Measurements from ENCODE around the gene UQCRHL. TPM values are rescaled to one million over a fixed set of nuclear protein-coding genes. Genes with fewer than 3 reads are reported as not detected.

Gene UQCRHL
- total RNA-seq, 1 donor from 2014 or later: 2.0 TPM

DNA sequence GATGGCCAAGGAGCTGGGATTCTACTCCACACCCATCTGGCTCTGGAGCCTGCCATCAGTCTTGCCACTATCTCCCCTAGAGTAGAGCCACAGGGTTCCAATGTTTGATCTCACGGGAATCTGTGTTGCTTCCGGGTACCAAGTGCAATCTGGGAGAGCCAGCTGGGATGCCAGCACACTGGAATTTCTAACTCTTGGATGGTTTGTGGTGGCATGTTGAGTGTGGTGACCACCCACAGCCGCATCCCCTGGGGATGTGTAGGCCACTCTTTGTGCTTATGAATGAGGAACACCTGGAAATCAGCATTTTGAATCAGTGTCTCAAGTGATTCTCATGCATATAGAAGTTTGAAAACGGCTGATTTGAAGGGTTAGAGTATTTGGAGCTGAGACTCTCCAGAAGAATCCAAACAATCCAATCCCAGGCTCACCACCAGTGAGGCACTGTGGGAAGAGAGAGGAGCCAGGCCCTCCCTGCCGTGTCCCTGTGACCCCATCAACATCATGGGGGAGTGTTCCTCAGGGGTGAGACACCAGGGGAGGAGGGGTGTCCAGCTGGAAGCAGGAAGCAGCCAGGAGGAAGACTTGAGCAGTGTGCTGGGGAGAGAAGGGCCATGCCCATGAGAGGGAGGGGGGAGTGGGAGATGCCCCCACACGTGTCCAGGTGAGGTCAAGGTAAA is 35.5 kb downstream of the UQCRHL start:
- H3K4me1 Mint-ChIP-seq (ENCODE audit: low read depth, unreplicated experiment): no peaks in the 10 kb centered on the region
- H3K27me3 Mint-ChIP-seq (ENCODE audit: unreplicated experiment): no peaks in the 10 kb centered on the region
- H3K9me3 Mint-ChIP-seq (ENCODE audit: unreplicated experiment): peaks cover 2% of the 10 kb centered on the region
- no peak overlapping the region for H3K4me3 Mint-ChIP-seq (ENCODE audit: unreplicated experiment)
- no peak overlapping the region for H3K27ac Mint-ChIP-seq (ENCODE audit: unreplicated experiment)
- TF ChIP-seq, protein P1, sequence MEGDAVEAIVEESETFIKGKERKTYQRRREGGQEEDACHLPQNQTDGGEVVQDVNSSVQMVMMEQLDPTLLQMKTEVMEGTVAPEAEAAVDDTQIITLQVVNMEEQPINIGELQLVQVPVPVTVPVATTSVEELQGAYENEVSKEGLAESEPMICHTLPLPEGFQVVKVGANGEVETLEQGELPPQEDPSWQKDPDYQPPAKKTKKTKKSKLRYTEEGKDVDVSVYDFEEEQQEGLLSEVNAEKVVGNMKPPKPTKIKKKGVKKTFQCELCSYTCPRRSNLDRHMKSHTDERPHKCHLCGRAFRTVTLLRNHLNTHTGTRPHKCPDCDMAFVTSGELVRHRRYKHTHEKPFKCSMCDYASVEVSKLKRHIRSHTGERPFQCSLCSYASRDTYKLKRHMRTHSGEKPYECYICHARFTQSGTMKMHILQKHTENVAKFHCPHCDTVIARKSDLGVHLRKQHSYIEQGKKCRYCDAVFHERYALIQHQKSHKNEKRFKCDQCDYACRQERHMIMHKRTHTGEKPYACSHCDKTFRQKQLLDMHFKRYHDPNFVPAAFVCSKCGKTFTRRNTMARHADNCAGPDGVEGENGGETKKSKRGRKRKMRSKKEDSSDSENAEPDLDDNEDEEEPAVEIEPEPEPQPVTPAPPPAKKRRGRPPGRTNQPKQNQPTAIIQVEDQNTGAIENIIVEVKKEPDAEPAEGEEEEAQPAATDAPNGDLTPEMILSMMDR (IDR thresholded peaks at IDR 0.05; ENCODE audit: partially characterized antibody, unreplicated experiment): no peak
- no peak for DNase-seq
- H3K36me3 Mint-ChIP-seq (ENCODE audit: unreplicated experiment): peaks cover 2% of the 10 kb centered on the region

DNA sequence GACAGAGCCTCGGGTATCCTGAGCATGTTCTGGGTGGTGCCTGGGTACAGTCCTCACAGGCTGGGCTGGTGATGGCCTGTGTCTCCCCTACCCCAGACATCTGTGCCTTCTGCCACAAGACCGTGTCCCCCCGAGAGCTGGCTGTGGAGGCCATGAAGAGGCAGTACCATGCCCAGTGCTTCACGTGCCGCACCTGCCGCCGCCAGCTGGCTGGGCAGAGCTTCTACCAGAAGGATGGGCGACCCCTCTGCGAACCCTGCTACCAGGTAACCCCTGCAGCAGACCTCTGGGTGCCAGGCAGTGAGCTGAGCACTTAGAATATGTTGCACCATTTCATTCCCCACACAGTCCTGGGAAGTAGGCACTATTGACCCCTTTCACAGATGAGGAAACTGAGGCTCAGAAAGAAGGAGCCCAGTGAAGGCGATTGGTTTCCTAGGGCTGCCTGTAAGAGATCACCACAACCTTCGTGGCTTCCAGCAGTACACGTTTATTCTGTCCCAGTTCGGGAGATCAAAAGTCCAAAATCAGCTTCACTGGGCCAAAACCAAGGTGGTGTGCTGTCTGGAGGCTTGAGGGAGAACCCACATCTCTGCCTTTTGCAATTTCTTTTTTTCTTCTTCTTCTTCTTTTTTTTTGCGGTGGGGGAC is 37.0 kb downstream of the UQCRHL start:
- Mint-ChIP-seq H3K9me3 (ENCODE audit: unreplicated experiment) (peaks cover 5% of the 10 kb centered on the region), H3K27me3 (ENCODE audit: unreplicated experiment) (peaks cover 3% of the 10 kb centered on the region), H3K36me3 (ENCODE audit: unreplicated experiment) (no peaks in the 10 kb centered on the region), H3K27ac (ENCODE audit: unreplicated experiment) (no peak overlapping the region), H3K4me3 (ENCODE audit: unreplicated experiment) (no peak overlapping the region), H3K4me1 (ENCODE audit: low read depth, unreplicated experiment) (peaks cover 4% of the 10 kb centered on the region)
- TF ChIP-seq, protein P1 (IDR thresholded peaks at IDR 0.05; ENCODE audit: partially characterized antibody, unreplicated experiment): no peak
- no peak for DNase-seq

DNA sequence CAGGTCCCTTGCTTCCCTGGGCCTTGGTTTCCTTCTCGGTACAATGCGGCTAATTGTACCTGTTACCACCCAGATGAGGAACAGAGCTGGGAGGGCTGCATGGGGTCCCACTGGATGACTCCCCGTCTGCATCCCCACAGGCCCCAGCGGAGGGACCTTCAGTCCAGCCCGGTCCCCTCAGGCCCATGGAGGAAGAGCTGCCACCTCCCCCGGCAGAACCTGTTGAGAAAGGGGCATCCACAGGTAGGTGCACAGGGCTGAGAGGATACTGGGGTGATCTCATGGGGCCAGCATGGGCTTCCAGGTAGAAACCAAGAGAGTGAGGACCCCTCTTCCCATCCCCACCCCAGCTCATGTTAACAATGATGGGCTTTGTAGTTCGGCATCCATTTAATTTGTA is 39.1 kb downstream of the UQCRHL start:
- no peak for DNase-seq
- Mint-ChIP-seq H3K36me3 (ENCODE audit: unreplicated experiment) (no peaks in the 10 kb centered on the region), H3K9me3 (ENCODE audit: unreplicated experiment) (peaks cover 3% of the 10 kb centered on the region), H3K4me3 (ENCODE audit: unreplicated experiment) (no peak overlapping the region), H3K27ac (ENCODE audit: unreplicated experiment) (no peak overlapping the region), H3K27me3 (ENCODE audit: unreplicated experiment) (peaks cover 5% of the 10 kb centered on the region), H3K4me1 (ENCODE audit: low read depth, unreplicated experiment) (peaks cover 11% of the 10 kb centered on the region)
- TF ChIP-seq, protein P1 (IDR thresholded peaks at IDR 0.05; ENCODE audit: partially characterized antibody, unreplicated experiment): no peak

DNA sequence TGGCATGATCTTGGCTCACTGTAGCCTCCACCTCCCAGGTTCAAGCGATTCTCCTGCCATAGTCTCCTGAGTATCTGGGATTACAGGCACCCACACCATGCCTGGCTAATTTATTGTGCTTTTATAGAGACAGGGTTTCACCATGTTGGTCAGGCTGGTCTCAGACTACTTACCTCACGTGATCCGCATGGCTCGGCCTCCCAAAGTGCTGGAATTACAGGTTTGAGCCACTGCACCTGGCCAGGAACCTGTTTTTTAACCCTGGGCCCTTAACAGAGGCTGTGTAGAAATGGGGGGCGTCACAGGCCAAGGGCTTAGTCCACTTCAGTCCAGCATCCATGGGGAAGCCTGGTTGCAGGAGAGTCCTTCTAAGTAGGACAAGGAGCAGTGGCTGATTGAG is 39.5 kb downstream of the UQCRHL start:
- Mint-ChIP-seq H3K9me3 (ENCODE audit: unreplicated experiment) (peaks cover 3% of the 10 kb centered on the region), H3K4me3 (ENCODE audit: unreplicated experiment) (no peak overlapping the region), H3K36me3 (ENCODE audit: unreplicated experiment) (no peaks in the 10 kb centered on the region), H3K27me3 (ENCODE audit: unreplicated experiment) (peaks cover 5% of the 10 kb centered on the region), H3K4me1 (ENCODE audit: low read depth, unreplicated experiment) (peaks cover 11% of the 10 kb centered on the region), H3K27ac (ENCODE audit: unreplicated experiment) (no peak overlapping the region)
- TF ChIP-seq, protein P1 (IDR thresholded peaks at IDR 0.05; ENCODE audit: partially characterized antibody, unreplicated experiment): no peak
- DNase-seq: no peak
